Pancreas (tissue), 10 donors: ENCODE data around the gene PTGFRN. TPM values are rescaled to one million over a fixed set of nuclear protein-coding genes. Genes with fewer than 3 reads are reported as not detected.

Experiments
- ATAC-seq, 4 donors: fragments of 200-7000 bp; cut with Tn5 transposase; one replicate each; pipeline versions ENCODE4 v1.8.0 to v1.9.1; 2020; ENCODE audit warnings: mild to moderate bottlenecking in 4 of 4, moderate library complexity in 4 of 4
- DNase-seq, 6 donors: peaks; one replicate each; pipeline ENCODE4 v3.0.0-alpha.2; 2020
- FAIRE-seq: peaks from 2 replicates; lab custom pipeline; 2012; peaks lifted over from hg19 to GRCh38; lab: Jason Lieb, UNC
- H3K27ac ChIP-seq, 4 donors: fragments of 200-600 bp; sonication (generic); 1 replicate in 3 of 4; 2 replicates in 1 of 4; pipeline versions ENCODE4 v1.5.0 to v1.8.0; 2020
- H3K27me3 ChIP-seq, 4 donors: fragments of 200-600 bp; one replicate each; pipeline ENCODE4 v1.8.0; 2021
- H3K36me3 ChIP-seq, 3 donors: fragments of 200-600 bp; sonication (generic) in 1 of 3; one replicate each; pipeline versions ENCODE4 v1.5.0 to v1.8.0; 2020 to 2021
- H3K4me1 ChIP-seq, 3 donors: fragments of 200-600 bp; one replicate each; pipeline ENCODE4 v1.8.0; 2021
- H3K4me3 ChIP-seq, 4 donors: fragments of 200-600 bp; sonication (generic) in 2 of 4; one replicate each; pipeline versions ENCODE4 v1.5.0 to v1.8.0; 2020 to 2021
- H3K9me3 ChIP-seq, 4 donors: fragments of 200-600 bp; one replicate each; pipeline ENCODE4 v1.8.0; 2021
- WGBS, 2 donors: extraction: QIAGEN DNeasy Blood & Tissue Kit; methylation state at CpG; one replicate each; pipeline ENCODE4 v1.1.7; 2013; 5-methylcytosine and 5-hydroxymethylcytosine counted together
- intact Hi-C, 3 donors: fragments of 100-400 bp; cut with DNase I; formaldehyde crosslinking; loops; one replicate each; pipeline versions ENCODE4 v1.11.1 to v1.14.2; 2022
- polyA plus RNA-seq, 2 donors: library from polyadenylated mRNA; stranded (reverse); fragments of 200-250 nt; gene quantifications; one replicate each; pipeline ENCODE4 v1.2.3, GENCODE V29; 2013
- total RNA-seq, 6 donors: library from RNA; stranded (reverse); fragmentation: NEBNext Ultra II Directional in 4 of 6; extraction: Animal tissue kit (Norgen Biotek cat#: 25700) in 4 of 6; gene quantifications; one replicate each; pipeline versions ENCODE4 v1.2.1 to v1.2.4, GENCODE V29; 2021 to 2023
- TF ChIP-seq, protein P1 (sequence below), 4 donors: fragments of 200-600 bp; sonication (generic) in 3 of 4; IDR thresholded peaks; one replicate each; pipeline versions ENCODE4 v1.5.0 to v1.8.0; 2021; ENCODE audit warnings: antibody characterized with exemption in 4 of 4
- donor health status: healthy with polysubstance abuse.
- donor health status: DM: no; HTN: no; CAD: no; lungs with moderate emphysema.
- donor health status: DM: no; HTN: no; CAD: no.
- donor health status: control.
- donor health status: control.
- donor health status: Bipolar disorder and iron deficiency.
- donor health status: DM: yes; HTN: yes; CAD: no.
- donor health status: DM: no; HTN: no; CAD: no.
- donor health status: DM: no; HTN: no; CAD: no.
- donor health status: DM: yes; HTN: yes; CAD: no.

Gene PTGFRN
- total and polyA plus RNA-seq, 8 donors: 9.9 to 62.0 (median 21.3) TPM

DNA sequence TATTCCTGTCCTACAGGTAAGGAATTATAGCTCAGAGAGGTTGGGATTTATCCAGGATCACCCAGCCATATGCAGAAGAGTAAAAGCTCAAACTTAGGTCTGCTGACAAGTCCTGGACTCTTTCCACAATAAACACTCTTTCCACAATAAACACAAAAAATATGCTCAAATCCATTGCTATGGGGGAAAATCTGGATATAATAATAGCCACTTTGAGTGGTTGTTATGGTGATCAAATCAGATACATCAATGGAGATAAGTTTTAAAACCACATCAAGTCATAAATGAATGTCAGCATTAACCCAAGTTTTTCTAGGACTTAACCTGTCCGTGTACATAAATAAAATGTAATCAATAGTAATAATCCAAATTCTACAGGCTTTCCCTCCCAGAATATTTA lies 128.1 kb downstream of the PTGFRN start:
- H3K4me1 ChIP-seq: no peaks in the 10 kb centered on the region
- H3K27ac ChIP-seq: no peak overlapping the region
- H3K9me3 ChIP-seq: no peaks in the 10 kb centered on the region
- no peaks in the 10 kb centered on the region for H3K27me3 ChIP-seq
- no peak overlapping the region for H3K4me3 ChIP-seq
- no peaks in the 10 kb centered on the region for H3K36me3 ChIP-seq
- DNase-seq: no peak
- no peak for FAIRE-seq
- 41 to 74% methylated on average over 1 of the region's 1 CpG for WGBS, 2 donors
- intact Hi-C loops: no loop called here
- TF ChIP-seq, protein P1, sequence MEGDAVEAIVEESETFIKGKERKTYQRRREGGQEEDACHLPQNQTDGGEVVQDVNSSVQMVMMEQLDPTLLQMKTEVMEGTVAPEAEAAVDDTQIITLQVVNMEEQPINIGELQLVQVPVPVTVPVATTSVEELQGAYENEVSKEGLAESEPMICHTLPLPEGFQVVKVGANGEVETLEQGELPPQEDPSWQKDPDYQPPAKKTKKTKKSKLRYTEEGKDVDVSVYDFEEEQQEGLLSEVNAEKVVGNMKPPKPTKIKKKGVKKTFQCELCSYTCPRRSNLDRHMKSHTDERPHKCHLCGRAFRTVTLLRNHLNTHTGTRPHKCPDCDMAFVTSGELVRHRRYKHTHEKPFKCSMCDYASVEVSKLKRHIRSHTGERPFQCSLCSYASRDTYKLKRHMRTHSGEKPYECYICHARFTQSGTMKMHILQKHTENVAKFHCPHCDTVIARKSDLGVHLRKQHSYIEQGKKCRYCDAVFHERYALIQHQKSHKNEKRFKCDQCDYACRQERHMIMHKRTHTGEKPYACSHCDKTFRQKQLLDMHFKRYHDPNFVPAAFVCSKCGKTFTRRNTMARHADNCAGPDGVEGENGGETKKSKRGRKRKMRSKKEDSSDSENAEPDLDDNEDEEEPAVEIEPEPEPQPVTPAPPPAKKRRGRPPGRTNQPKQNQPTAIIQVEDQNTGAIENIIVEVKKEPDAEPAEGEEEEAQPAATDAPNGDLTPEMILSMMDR (IDR thresholded peaks at IDR 0.05): no peak
- ATAC-seq: no peak

DNA sequence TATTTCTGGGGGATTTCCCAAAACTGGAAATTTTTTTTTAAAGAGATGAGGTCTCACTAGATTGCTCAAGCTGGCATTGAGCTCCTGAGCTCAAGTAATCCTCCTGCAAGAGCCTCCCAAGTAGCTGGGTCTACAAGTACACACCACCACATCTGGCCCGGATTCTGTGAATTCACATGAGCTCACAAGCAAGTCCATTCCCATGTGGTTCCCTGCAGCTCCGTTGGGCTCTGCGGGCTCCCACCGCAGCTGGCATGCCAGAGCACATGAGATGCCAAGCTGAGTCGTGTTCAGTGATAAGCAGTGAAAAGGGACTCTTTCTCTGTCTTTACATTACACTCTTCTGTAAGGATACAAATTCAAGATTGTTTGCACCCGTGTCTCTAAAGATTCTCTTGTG lies 128.5 kb downstream of the PTGFRN start:
- H3K27ac ChIP-seq: no peak overlapping the region
- no peaks in the 10 kb centered on the region for H3K27me3 ChIP-seq
- DNase-seq (no peak), ATAC-seq (no peak), FAIRE-seq (no peak)
- 84 to 86% methylated on average over 6 of the region's 6 CpGs for WGBS, 2 donors
- no peak overlapping the region for H3K4me3 ChIP-seq
- TF ChIP-seq, protein P1 (IDR thresholded peaks at IDR 0.05): no peak
- H3K36me3 ChIP-seq: no peaks in the 10 kb centered on the region
- H3K4me1 ChIP-seq: no peaks in the 10 kb centered on the region
- H3K9me3 ChIP-seq: no peaks in the 10 kb centered on the region
- intact Hi-C loops: no loop called here

Other genes starting within 250 kb of the PTGFRN start
- 10 to 100 TPM in 1 of 6 donors, 1 to 10 TPM in 5; 2.5 to 10.5 (median 2.8) TPM for gene IGSF3, start 242.2 kb upstream of the PTGFRN start, total RNA-seq
- 1 to 10 TPM; 1.8 to 2.0 TPM for gene IGSF3, start 242.2 kb upstream of the PTGFRN start, polyA plus RNA-seq
- 1 to 10 TPM in 3 of 6 donors, under 1 TPM in 3; 0.16 to 1.9 (median 1.1) TPM for gene CD2, start 155.5 kb upstream of the PTGFRN start, total RNA-seq
- gene CD2, start 155.5 kb upstream of the PTGFRN start, polyA plus RNA-seq: under 1 TPM; 0.61 to 0.72 TPM
- gene CD101, start 91.8 kb downstream of the PTGFRN start, total RNA-seq: 1 to 10 TPM in 4 of 6 donors, under 1 TPM in 2; 0.51 to 2.0 (median 1.2) TPM
- gene CD101, start 91.8 kb downstream of the PTGFRN start, polyA plus RNA-seq: 1 to 10 TPM; 1.5 to 3.4 TPM
- gene TTF2, start 150.4 kb downstream of the PTGFRN start, total RNA-seq: 10 to 100 TPM in 1 of 6 donors, 1 to 10 TPM in 5; 3.5 to 16.5 (median 5.5) TPM
- 1 to 10 TPM; 2.0 to 3.1 TPM for gene TTF2, start 150.4 kb downstream of the PTGFRN start, polyA plus RNA-seq
- gene TRIM45, start 211.8 kb downstream of the PTGFRN start, total RNA-seq: 1 to 10 TPM; 2.4 to 6.8 (median 4.9) TPM
- 10 to 100 TPM; 18.2 to 30.1 TPM for gene TRIM45, start 211.8 kb downstream of the PTGFRN start, polyA plus RNA-seq